ENCODE results near the gene FCRL6. TPM values are rescaled to one million over a fixed set of nuclear protein-coding genes. Genes with fewer than 3 reads are reported as not detected.

The FCRL6 gene
- total and polyA plus RNA-seq, 2 donors (not counting 3 experiments of a cell fraction or from before 2014, with no cell fraction given): 0.06 TPM; not detected in 1

GRCh38 chr1:159841749-159842148 lies 39.6 kb downstream of the FCRL6 start:
- DNase-seq (ENCODE audit: low read depth, low spot score) (no peak), FAIRE-seq (no peak)
- ChIA-PET CTCF (interaction anchor here (0.7 to 3.7 kb wide), 9 partner anchors 8 to 644 kb away, joined by 3 to 25 read pairs (median 4); no protein-coding TSS in a partner anchor), POLR2A (no interaction called here)
- BruUV-seq (replicated peaks): no TSS peak
- Histone ChIP-seq H3K27ac (ENCODE audit: insufficient read depth, low read depth, low read length) (no peak overlapping the region), H2AFZ (ENCODE audit: low read depth, low read length) (no peak overlapping the region), H3K4me1 (ENCODE audit: control insufficient read depth, extremely low read depth, insufficient read depth, low read length) (no peaks in the 10 kb centered on the region), H3K9ac (replicated peaks; ENCODE audit: extremely low read depth, insufficient read depth, low read length) (no peak overlapping the region), H4K20me1 (replicated peaks; ENCODE audit: control insufficient read depth, extremely low read depth, insufficient read depth, low read length) (no peaks in the 10 kb centered on the region), H3K79me2 (ENCODE audit: control insufficient read depth, insufficient read depth, low read length) (no peaks in the 10 kb centered on the region), H3K4me2 (ENCODE audit: insufficient read depth, low read length) (no peak overlapping the region), H3K9me1 (replicated peaks; ENCODE audit: control insufficient read depth, extremely low read depth, insufficient read depth, low read length) (no peaks in the 10 kb centered on the region), H3K36me3 (ENCODE audit: control insufficient read depth in 2 of 2, extremely low read depth in 1 of 2, insufficient read depth in 2 of 2, low read length in 2 of 2) (no peaks in the 10 kb centered on the region), H3K4me3 (replicated peaks in 1 of 3; ENCODE audit: insufficient read depth in 1 of 3, low read depth in 1 of 3, low read length in 3 of 3) (no peak overlapping the region), H3K27me3 (ENCODE audit: control insufficient read depth in 2 of 2, insufficient read depth in 2 of 2, low read length in 2 of 2) (peaks cover 0 to 4% of the 10 kb centered on the region in 2 experiments), H3K9me3 (replicated peaks; ENCODE audit: control insufficient read depth, insufficient read depth, low read length) (no peaks in the 10 kb centered on the region)
- TF ChIP-seq GATA2 (IDR thresholded peaks at IDR 0.05; ENCODE audit: insufficient read depth, insufficient read length, low read depth, low read length): no peak
- TF ChIP-seq EZH2 (IDR thresholded peaks at IDR 0.05; ENCODE audit: borderline replicate concordance, low read depth, low read length, severe bottlenecking): no peak
- TF ChIP-seq JUN (IDR thresholded peaks at IDR 0.05; ENCODE audit: borderline replicate concordance, insufficient read depth, insufficient read length, low read depth): no peak
- TF ChIP-seq POLR2AphosphoS5 (IDR thresholded peaks at IDR 0.05; ENCODE audit: insufficient read depth, low read depth, low read length): no peak
- no peak for TF ChIP-seq FOS (IDR thresholded peaks at IDR 0.05; ENCODE audit: borderline replicate concordance, insufficient read depth, low read length)
- no peak for TF ChIP-seq MAX (IDR thresholded peaks at IDR 0.05; ENCODE audit: insufficient read depth, insufficient read length)
- TF ChIP-seq MYC (IDR thresholded peaks at IDR 0.05; ENCODE audit: low read depth, low read length): no peak
- no peak for TF ChIP-seq CTCF (IDR thresholded peaks at IDR 0.05; ENCODE audit: extremely low read depth in 1 of 2, insufficient read depth in 1 of 2, low read depth in 1 of 2, low read length in 2 of 2)
- no peak for TF ChIP-seq POLR2A (IDR thresholded peaks at IDR 0.05; ENCODE audit: low read depth, low read length)
- dilution Hi-C loops (cut with MboI; ENCODE audit: extremely low pct_ligation_motif_present, low sequenced_read_pairs): no loop called here
- intact Hi-C loops (cut with micrococcal nuclease): no loop called here
